HUES64 (cell line): ENCODE data around the gene LHPP.

Experiments used
- H3K27ac ChIP-seq: 2 replicates; pipeline ENCODE4 v1.7.0; 2013; ENCODE audit warnings: low read depth, low read length, inconsistent platforms
- H3K27me3 ChIP-seq: 2 replicates; pipeline ENCODE4 v1.6.1; 2013; ENCODE audit warnings: mild to moderate bottlenecking, low read length; ENCODE audit not compliant: insufficient read depth
- H3K36me3 ChIP-seq: 2 replicates; pipeline ENCODE4 v1.6.1; 2013; ENCODE audit warnings: mild to moderate bottlenecking, low read length; ENCODE audit not compliant: insufficient read depth
- H3K4me1 ChIP-seq: 2 replicates; pipeline ENCODE4 v1.6.1; 2013; ENCODE audit warnings: mild to moderate bottlenecking, low read length, moderate library complexity; ENCODE audit not compliant: insufficient read depth
- H3K4me3 ChIP-seq: 2 replicates; pipeline ENCODE4 v1.5.1; 2013; ENCODE audit warnings: mild to moderate bottlenecking, low read length, moderate library complexity
- H3K9ac ChIP-seq: 2 replicates; pipeline ENCODE4 v1.6.1; 2013; ENCODE audit warnings: mild to moderate bottlenecking, low read depth, low read length
- H3K9me3 ChIP-seq: 2 replicates; pipeline ENCODE4 v1.6.1; 2013; ENCODE audit warnings: low read depth, low read length; ENCODE audit not compliant: insufficient read depth
- WGBS: fragments of 150-250, 120-280 bp; methylation state at CpG from one replicate; pipeline ENCODE4 v1.1.7; 2013; ENCODE audit warnings: missing lambda C conversion rate; 5-methylcytosine and 5-hydroxymethylcytosine counted together

Gene LHPP

GRCh38 chr10:124551755-124552154, 90.1 kb downstream of the LHPP start:
- H3K4me1 ChIP-seq, result no peaks in the 10 kb centered on the region
- no peaks in the 10 kb centered on the region for H3K36me3 ChIP-seq
- no peak overlapping the region for H3K27ac ChIP-seq
- no peaks in the 10 kb centered on the region for H3K27me3 ChIP-seq
- H3K9me3 ChIP-seq, result no peaks in the 10 kb centered on the region
- H3K9ac ChIP-seq, result no peak overlapping the region
- H3K4me3 ChIP-seq, result no peak overlapping the region
- WGBS, result 93% methylated on average over 11 of the region's 11 CpGs

- Histone ChIP-seq H3K4me1 (no peaks in the 10 kb centered on the region), H3K27me3 (no peaks in the 10 kb centered on the region), H3K4me3 (no peak overlapping the region), H3K27ac (no peak overlapping the region), H3K36me3 (no peaks in the 10 kb centered on the region), H3K9ac (no peak overlapping the region), H3K9me3 (no peaks in the 10 kb centered on the region)
- whole genome bisulfite sequencing, result 86% methylated on average over 13 of the region's 14 CpGs
Measured at GRCh38 chr10:124552691-124553276, 91.2 kb downstream of the LHPP start.

GRCh38 chr10:124554085-124554858, 92.6 kb downstream of the LHPP start:
- Histone ChIP-seq H3K9ac (no peak overlapping the region), H3K9me3 (no peaks in the 10 kb centered on the region), H3K4me3 (no peak overlapping the region), H3K36me3 (no peaks in the 10 kb centered on the region), H3K27ac (no peak overlapping the region), H3K27me3 (no peaks in the 10 kb centered on the region), H3K4me1 (no peaks in the 10 kb centered on the region)
- 81% methylated on average over 9 of the region's 10 CpGs for WGBS

- 92% methylated on average over 9 of the region's 10 CpGs for WGBS
- Histone ChIP-seq H3K27ac (no peak overlapping the region), H3K4me3 (no peak overlapping the region), H3K9me3 (0 out of 2 replicates have a peak, but pooled peaks cover 3% of the 10 kb centered on the region), H3K27me3 (no peaks in the 10 kb centered on the region), H3K9ac (no peak overlapping the region), H3K4me1 (no peaks in the 10 kb centered on the region), H3K36me3 (no peaks in the 10 kb centered on the region)
Measured at GRCh38 chr10:124557167-124557566, 95.5 kb downstream of the LHPP start.

GRCh38 chr10:124557648-124558338, 96.2 kb downstream of the LHPP start:
- Histone ChIP-seq H3K36me3 (no peaks in the 10 kb centered on the region), H3K27ac (no peak overlapping the region), H3K4me3 (no peak overlapping the region), H3K4me1 (no peaks in the 10 kb centered on the region), H3K27me3 (no peaks in the 10 kb centered on the region), H3K9ac (no peak overlapping the region), H3K9me3 (0 out of 2 replicates have a peak, but pooled peaks cover 3% of the 10 kb centered on the region)
- 96% methylated on average over 16 of the region's 16 CpGs for WGBS

- no peaks in the 10 kb centered on the region for H3K27me3 ChIP-seq
- no peaks in the 10 kb centered on the region for H3K4me1 ChIP-seq
- no peaks in the 10 kb centered on the region for H3K36me3 ChIP-seq
- 0 out of 2 replicates have a peak, but pooled peaks cover 3% of the 10 kb centered on the region for H3K9me3 ChIP-seq
- no peak overlapping the region for H3K4me3 ChIP-seq
- H3K27ac ChIP-seq, result no peak overlapping the region
- H3K9ac ChIP-seq, result no peak overlapping the region
- 94% methylated on average over 23 of the region's 23 CpGs for WGBS
Measured at GRCh38 chr10:124558339-124559321, 97.0 kb downstream of the LHPP start.

GRCh38 chr10:124559372-124560132, 97.9 kb downstream of the LHPP start:
- 86% methylated on average over 11 of the region's 11 CpGs for WGBS

GRCh38 chr10:124560377-124561105, 98.9 kb downstream of the LHPP start:
- Histone ChIP-seq H3K4me3 (no peak overlapping the region), H3K9me3 (0 out of 2 replicates have a peak, but pooled peaks cover 3% of the 10 kb centered on the region), H3K27ac (no peak overlapping the region), H3K27me3 (no peaks in the 10 kb centered on the region), H3K9ac (no peak overlapping the region), H3K36me3 (no peaks in the 10 kb centered on the region), H3K4me1 (peaks cover 8% of the 10 kb centered on the region)
- 85% methylated on average over 18 of the region's 18 CpGs for WGBS

More at GRCh38 chr10:124559372-124560132, 97.9 kb downstream of the LHPP start:
- H3K9me3 ChIP-seq, result 0 out of 2 replicates have a peak, but pooled peaks cover 3% of the 10 kb centered on the region
- H3K27ac ChIP-seq, result no peak overlapping the region
- no peak overlapping the region for H3K9ac ChIP-seq
- H3K4me1 ChIP-seq, result no peaks in the 10 kb centered on the region
- no peak overlapping the region for H3K4me3 ChIP-seq
- H3K36me3 ChIP-seq, result no peaks in the 10 kb centered on the region
- H3K27me3 ChIP-seq, result no peaks in the 10 kb centered on the region

- Histone ChIP-seq H3K4me3 (no peak overlapping the region), H3K4me1 (peaks cover 9% of the 10 kb centered on the region)
Measured at GRCh38 chr10:124561206-124561605, 99.6 kb downstream of the LHPP start.

More at GRCh38 chr10:124561206-124561605, 99.6 kb downstream of the LHPP start:
- Histone ChIP-seq H3K36me3 (no peaks in the 10 kb centered on the region), H3K9me3 (0 out of 2 replicates have a peak, but pooled peaks cover 3% of the 10 kb centered on the region), H3K9ac (no peak overlapping the region), H3K27me3 (no peaks in the 10 kb centered on the region), H3K27ac (no peak overlapping the region)
- 90% methylated on average over 5 of the region's 5 CpGs for WGBS
